Osteocyte (in vitro differentiated cells): ENCODE results near the gene FHIT. TPM values are rescaled to one million over a fixed set of nuclear protein-coding genes. Genes with fewer than 3 reads are reported as not detected.
A peak's percentile ranks its signal among the peaks of the same experiment; 100 is the strongest.

Source experiments
- DNase-seq: peaks from one replicate; pipeline ENCODE4 v3.0.0; 2021; ENCODE audit warnings: mixed read lengths; ENCODE audit not compliant: unreplicated experiment; ENCODE audit errors: extremely low spot score
- H3K27ac Mint-ChIP-seq: one replicate; pipeline ENCODE4 v1.8.0; 2021; ENCODE audit warnings: mild to moderate bottlenecking, mixed read lengths; ENCODE audit not compliant: unreplicated experiment
- H3K27me3 Mint-ChIP-seq: one replicate; pipeline ENCODE4 v1.8.0; 2021; ENCODE audit warnings: mixed read lengths; ENCODE audit not compliant: unreplicated experiment
- H3K36me3 Mint-ChIP-seq: one replicate; pipeline ENCODE4 v1.8.0; 2021; ENCODE audit warnings: mixed read lengths; ENCODE audit not compliant: unreplicated experiment
- H3K4me1 Mint-ChIP-seq: one replicate; pipeline ENCODE4 v1.8.0; 2021; ENCODE audit warnings: mixed read lengths; ENCODE audit not compliant: unreplicated experiment
- H3K4me3 Mint-ChIP-seq: one replicate; pipeline ENCODE4 v1.8.0; 2021; ENCODE audit warnings: mild to moderate bottlenecking, moderate library complexity, mixed read lengths; ENCODE audit not compliant: unreplicated experiment
- H3K9me3 Mint-ChIP-seq: one replicate; pipeline ENCODE4 v1.8.0; 2021; ENCODE audit warnings: mixed read lengths; ENCODE audit not compliant: unreplicated experiment
- CTCF ChIP-seq: fragments of 200-600 bp; sonication (generic); IDR thresholded peaks from 2 replicates; pipeline ENCODE4 v1.5.0; 2021; ENCODE audit warnings: antibody characterized with exemption, mild to moderate bottlenecking, moderate library complexity
- total RNA-seq: library from RNA; stranded (reverse); gene quantifications from 2 replicates; pipeline ENCODE4 v1.2.1, GENCODE V29; 2021

Gene FHIT
- total RNA-seq, 1 donor from 2014 or later: 2.3 TPM

GRCh38 chr3:60952055-60952454 is 299.2 kb downstream of the FHIT start:
- no peak overlapping the region for H3K4me3 Mint-ChIP-seq
- no peaks in the 10 kb centered on the region for H3K27me3 Mint-ChIP-seq
- DNase-seq: no peak
- peaks cover 24% of the 10 kb centered on the region for H3K4me1 Mint-ChIP-seq
- no peak for TF ChIP-seq CTCF
- peaks cover 15% of the 10 kb centered on the region for H3K9me3 Mint-ChIP-seq
- peak overlapping the region; percentile 39 for H3K27ac Mint-ChIP-seq
- no peaks in the 10 kb centered on the region for H3K36me3 Mint-ChIP-seq

- Mint-ChIP-seq H3K27ac (no peak overlapping the region), H3K27me3 (no peaks in the 10 kb centered on the region), H3K9me3 (peaks cover 6% of the 10 kb centered on the region), H3K4me3 (no peak overlapping the region), H3K36me3 (no peaks in the 10 kb centered on the region), H3K4me1 (peaks cover 20% of the 10 kb centered on the region)
- no peak for DNase-seq
- no peak for TF ChIP-seq CTCF
Measured at GRCh38 chr3:60949146-60949545, 302.1 kb downstream of the FHIT start.

GRCh38 chr3:60948488-60948887 is 302.8 kb downstream of the FHIT start:
- Mint-ChIP-seq H3K27me3 (no peaks in the 10 kb centered on the region), H3K4me3 (no peak overlapping the region)
- DNase-seq: no peak

GRCh38 chr3:60935709-60936108 is 315.5 kb downstream of the FHIT start:
- H3K27ac Mint-ChIP-seq: no peak overlapping the region

More at GRCh38 chr3:60948488-60948887, 302.8 kb downstream of the FHIT start:
- no peak overlapping the region for H3K27ac Mint-ChIP-seq
- peaks cover 14% of the 10 kb centered on the region for H3K4me1 Mint-ChIP-seq
- H3K36me3 Mint-ChIP-seq: no peaks in the 10 kb centered on the region
- TF ChIP-seq CTCF: peak; percentile 60
- peaks cover 2% of the 10 kb centered on the region for H3K9me3 Mint-ChIP-seq

GRCh38 chr3:60933824-60934223 is 317.4 kb downstream of the FHIT start:
- no peak for TF ChIP-seq CTCF

More at GRCh38 chr3:60935709-60936108, 315.5 kb downstream of the FHIT start:
- H3K9me3 Mint-ChIP-seq: peaks cover 3% of the 10 kb centered on the region
- DNase-seq: no peak
- no peaks in the 10 kb centered on the region for H3K36me3 Mint-ChIP-seq
- no peaks in the 10 kb centered on the region for H3K27me3 Mint-ChIP-seq
- peaks cover 7% of the 10 kb centered on the region for H3K4me1 Mint-ChIP-seq
- no peak overlapping the region for H3K4me3 Mint-ChIP-seq
- no peak for TF ChIP-seq CTCF

More at GRCh38 chr3:60933824-60934223, 317.4 kb downstream of the FHIT start:
- no peak overlapping the region for H3K4me3 Mint-ChIP-seq
- peaks cover 7% of the 10 kb centered on the region for H3K4me1 Mint-ChIP-seq
- H3K27me3 Mint-ChIP-seq: no peaks in the 10 kb centered on the region
- peaks cover 3% of the 10 kb centered on the region for H3K9me3 Mint-ChIP-seq
- H3K36me3 Mint-ChIP-seq: no peaks in the 10 kb centered on the region
- no peak for DNase-seq
- H3K27ac Mint-ChIP-seq: no peak overlapping the region
